ENCODE results near the gene KRT28.

KRT28 gene

DNA sequence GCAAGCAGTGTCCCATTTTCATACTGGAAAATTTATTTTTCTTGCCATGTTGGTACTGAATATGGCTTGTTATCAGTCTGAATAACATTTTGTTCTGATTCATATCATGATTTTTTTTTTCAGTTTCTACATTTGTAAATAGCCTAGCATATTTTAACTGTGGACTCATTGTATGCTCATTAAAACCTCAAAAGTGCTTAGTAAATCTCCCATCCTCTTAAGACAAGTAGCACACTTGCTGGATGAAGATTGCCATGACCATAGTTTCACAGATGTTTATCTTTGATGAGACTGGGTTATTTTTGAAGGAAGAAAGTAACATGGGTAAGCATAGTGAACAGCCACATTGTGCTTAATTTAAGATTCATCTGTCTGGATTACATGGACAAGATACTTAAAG, 21.8 kb upstream of the KRT28 start:
- no peaks in the 10 kb centered on the region for H3K79me2 ChIP-seq (ENCODE audit: control insufficient read depth, insufficient read depth, low read length)

DNA sequence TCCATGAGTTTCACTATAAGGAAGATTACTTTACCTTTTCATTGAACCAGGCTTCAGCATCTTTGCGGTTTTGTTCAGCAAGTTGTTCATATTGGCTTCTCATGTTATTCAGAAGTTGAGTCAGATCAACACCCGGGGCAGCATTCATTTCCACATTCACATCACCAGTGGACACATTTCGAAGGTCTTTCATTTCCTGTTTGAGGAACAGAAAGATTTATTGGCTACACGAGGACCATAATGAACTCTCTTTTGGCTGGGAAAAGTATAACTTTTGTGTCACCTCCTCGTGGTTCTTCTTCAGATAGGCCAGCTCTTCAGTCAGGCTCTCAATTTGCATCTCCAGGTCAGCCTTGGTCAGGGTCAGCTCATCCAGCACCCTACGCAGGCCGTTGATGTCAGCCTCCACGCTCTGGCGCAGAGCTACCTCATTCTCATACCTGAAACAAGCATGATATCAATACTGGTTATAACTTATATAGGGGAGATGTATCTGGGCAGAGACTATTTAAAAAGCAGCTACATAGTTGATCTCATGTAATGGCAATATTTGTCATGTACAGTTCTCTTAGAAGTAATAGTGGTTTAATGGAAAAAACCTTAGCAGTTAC, 20.6 kb upstream of the KRT28 start:
- no peak overlapping the region for H2BK15ac ChIP-seq (replicated peaks; ENCODE audit: low read depth)
- H3K27me3 ChIP-seq (ENCODE audit: insufficient read depth, low read length, poor library complexity), result no peaks in the 10 kb centered on the region
- no peak overlapping the region for H3K9ac ChIP-seq (ENCODE audit: low read length)
- H3K27ac ChIP-seq (ENCODE audit: low read depth, low read length), result no peak overlapping the region
- no peak overlapping the region for H3K4ac ChIP-seq (ENCODE audit: low read depth, low read length)
- no CpG with 5 or more reads among the region's 9 CpGs for WGBS (ENCODE audit: extremely low coverage, insufficient coverage, low lambda C conversion rate)
- H3K18ac ChIP-seq (ENCODE audit: low read length), result no peak overlapping the region
- H3K79me2 ChIP-seq (ENCODE audit: control insufficient read depth, insufficient read depth, low read length), result no peaks in the 10 kb centered on the region
- H4K8ac ChIP-seq (ENCODE audit: low read depth, low read length), result no peak overlapping the region
- H4K5ac ChIP-seq (ENCODE audit: low read length), result no peak overlapping the region
- no peak overlapping the region for H3K4me3 ChIP-seq (ENCODE audit: low read length)
- H3K23ac ChIP-seq (ENCODE audit: low read length), result no peak overlapping the region
- no peak overlapping the region for H2BK5ac ChIP-seq (ENCODE audit: low read length)
- no peak overlapping the region for H2BK120ac ChIP-seq (ENCODE audit: low read depth, low read length)
- no peak overlapping the region for H3K4me2 ChIP-seq (ENCODE audit: low read length)
- no peak overlapping the region for H3K56ac ChIP-seq (ENCODE audit: low read length)
- H3K4me1 ChIP-seq (ENCODE audit: control insufficient read depth, low read depth, low read length), result no peaks in the 10 kb centered on the region
- DNase-seq, result no peak
- H3K36me3 ChIP-seq (ENCODE audit: control insufficient read depth, insufficient read depth, low read length), result peaks cover 1% of the 10 kb centered on the region
- no peak overlapping the region for H2AK5ac ChIP-seq (ENCODE audit: low read length)
- H3K79me1 ChIP-seq (ENCODE audit: low read length), result no peaks in the 10 kb centered on the region

More for the DNA sequence above, 21.8 kb upstream of the KRT28 start:
- Histone ChIP-seq H2BK120ac (ENCODE audit: low read depth, low read length) (no peak overlapping the region), H4K5ac (ENCODE audit: low read length) (no peak overlapping the region), H3K9ac (ENCODE audit: low read length) (no peak overlapping the region), H3K79me1 (ENCODE audit: low read length) (peaks cover 2% of the 10 kb centered on the region), H3K4me1 (ENCODE audit: control insufficient read depth, low read depth, low read length) (no peaks in the 10 kb centered on the region), H3K36me3 (ENCODE audit: control insufficient read depth, insufficient read depth, low read length) (peaks cover 1% of the 10 kb centered on the region), H3K18ac (ENCODE audit: low read length) (no peak overlapping the region), H4K8ac (ENCODE audit: low read depth, low read length) (no peak overlapping the region), H3K23ac (ENCODE audit: low read length) (no peak overlapping the region), H2BK15ac (replicated peaks; ENCODE audit: low read depth) (no peak overlapping the region), H3K56ac (ENCODE audit: low read length) (no peak overlapping the region), H3K4me2 (ENCODE audit: low read length) (no peak overlapping the region), H3K27me3 (ENCODE audit: insufficient read depth, low read length, poor library complexity) (no peaks in the 10 kb centered on the region), H3K27ac (ENCODE audit: low read depth, low read length) (no peak overlapping the region), H3K4me3 (ENCODE audit: low read length) (no peak overlapping the region), H2BK5ac (ENCODE audit: low read length) (no peak overlapping the region), H3K4ac (ENCODE audit: low read depth, low read length) (no peak overlapping the region), H2AK5ac (ENCODE audit: low read length) (no peak overlapping the region)
- no peak for DNase-seq

DNA sequence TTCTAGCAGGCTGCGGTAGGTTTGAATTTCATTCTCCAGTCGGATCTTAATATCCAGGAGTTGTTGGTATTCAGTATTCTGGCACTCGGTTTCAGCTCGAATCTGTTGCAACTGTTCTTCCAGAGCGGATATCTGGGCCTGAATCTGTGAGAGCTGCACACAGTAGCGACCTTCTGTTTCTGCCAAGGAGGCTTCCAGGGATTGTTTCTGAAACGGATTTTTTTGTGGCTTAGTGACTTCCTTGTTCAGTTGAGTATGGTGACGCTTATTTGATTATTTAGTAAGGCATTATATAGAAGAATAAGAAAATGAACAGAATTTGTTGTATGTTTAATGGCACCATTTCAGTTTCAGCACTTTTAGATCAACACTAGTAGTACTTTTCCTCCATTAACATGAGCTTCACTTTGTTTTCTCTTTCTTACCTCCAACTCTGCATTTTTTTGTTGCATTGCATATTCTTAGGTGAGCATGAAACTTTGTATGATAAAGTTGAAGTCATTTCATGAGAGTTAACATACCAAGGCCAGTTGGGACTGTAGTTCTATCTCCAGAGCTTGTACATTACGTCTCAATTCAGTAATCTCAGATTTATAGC, 19.9 kb upstream of the KRT28 start:
- H3K27me3 ChIP-seq (ENCODE audit: insufficient read depth, low read length, poor library complexity), result no peaks in the 10 kb centered on the region

DNA sequence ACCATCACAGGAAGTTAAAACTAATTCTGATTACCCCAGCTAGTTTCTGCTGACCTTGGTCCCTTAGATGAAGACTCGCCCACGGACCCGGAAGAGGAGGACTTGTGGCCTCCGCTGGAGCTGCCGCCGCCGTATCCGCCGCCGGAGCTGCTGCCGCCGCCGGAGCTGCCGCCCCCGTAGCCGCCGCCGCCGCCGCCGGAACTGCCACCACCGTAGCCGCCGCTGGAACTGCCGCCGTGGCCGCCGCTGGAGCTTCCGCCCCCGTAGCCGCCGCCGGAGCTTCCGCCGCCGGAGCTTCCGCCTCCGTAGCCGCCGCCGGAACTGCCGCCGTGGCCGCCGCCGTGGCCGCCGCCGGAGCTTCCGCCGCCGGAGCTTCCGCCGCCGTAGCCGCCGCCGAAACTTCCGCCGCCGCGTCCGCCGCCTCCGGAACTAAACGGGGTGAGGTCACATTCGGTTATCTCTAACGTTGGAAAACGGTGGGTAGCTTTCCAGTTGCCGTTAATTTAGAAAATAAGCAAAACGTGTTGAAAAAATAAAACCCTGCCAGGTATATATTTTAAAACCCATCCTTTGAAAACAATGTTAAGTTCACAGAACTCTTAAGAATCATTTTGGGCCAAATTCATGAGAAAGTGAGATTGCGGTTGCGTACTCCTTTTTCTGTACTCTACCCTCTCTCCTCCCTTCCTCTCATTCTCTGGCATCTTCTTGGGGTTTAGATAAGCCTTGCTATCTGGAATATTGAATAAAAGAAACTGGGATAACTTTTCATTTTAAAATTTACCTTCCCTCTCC, 19.2 kb upstream of the KRT28 start:
- Histone ChIP-seq H4K8ac (ENCODE audit: low read depth, low read length) (peak overlapping the region; percentile 94), H3K36me3 (ENCODE audit: control insufficient read depth, insufficient read depth, low read length) (peaks cover 1% of the 10 kb centered on the region), H3K9ac (ENCODE audit: low read length) (peak overlapping the region; percentile 78), H3K18ac (ENCODE audit: low read length) (peak overlapping the region; percentile 92), H3K4me2 (ENCODE audit: low read length) (peak overlapping the region; percentile 72), H3K4me1 (ENCODE audit: control insufficient read depth, low read depth, low read length) (no peaks in the 10 kb centered on the region), H3K4me3 (ENCODE audit: low read length) (peak overlapping the region; percentile 82), H2BK120ac (ENCODE audit: low read depth, low read length) (no peak overlapping the region), H2AK5ac (ENCODE audit: low read length) (no peak overlapping the region), H3K56ac (ENCODE audit: low read length) (peak overlapping the region; percentile 83), H2BK15ac (replicated peaks; ENCODE audit: low read depth) (no peak overlapping the region), H3K27me3 (ENCODE audit: insufficient read depth, low read length, poor library complexity) (no peaks in the 10 kb centered on the region), H4K5ac (ENCODE audit: low read length) (peak overlapping the region; percentile 99), H3K27ac (ENCODE audit: low read depth, low read length) (peak overlapping the region; percentile 95), H2BK5ac (ENCODE audit: low read length) (no peak overlapping the region), H3K79me1 (ENCODE audit: low read length) (no peaks in the 10 kb centered on the region), H3K4ac (ENCODE audit: low read depth, low read length) (peak overlapping the region; percentile 94), H3K79me2 (ENCODE audit: control insufficient read depth, insufficient read depth, low read length) (no peaks in the 10 kb centered on the region), H3K23ac (ENCODE audit: low read length) (no peak overlapping the region)
- peak; percentile 83 for DNase-seq
- WGBS (ENCODE audit: extremely low coverage, insufficient coverage, low lambda C conversion rate), result no CpG with 5 or more reads among the region's 73 CpGs

More for the DNA sequence above, 19.9 kb upstream of the KRT28 start:
- Histone ChIP-seq H2BK5ac (ENCODE audit: low read length) (no peak overlapping the region), H2BK15ac (replicated peaks; ENCODE audit: low read depth) (no peak overlapping the region), H3K4ac (ENCODE audit: low read depth, low read length) (peak overlapping the region; percentile 70), H3K36me3 (ENCODE audit: control insufficient read depth, insufficient read depth, low read length) (peaks cover 1% of the 10 kb centered on the region), H2AK5ac (ENCODE audit: low read length) (no peak overlapping the region), H4K5ac (ENCODE audit: low read length) (peak overlapping the region; percentile 99), H3K23ac (ENCODE audit: low read length) (no peak overlapping the region), H3K4me2 (ENCODE audit: low read length) (peak overlapping the region; percentile 72), H3K27ac (ENCODE audit: low read depth, low read length) (no peak overlapping the region), H2BK120ac (ENCODE audit: low read depth, low read length) (no peak overlapping the region), H3K4me3 (ENCODE audit: low read length) (peak overlapping the region; percentile 82), H3K18ac (ENCODE audit: low read length) (no peak overlapping the region), H3K4me1 (ENCODE audit: control insufficient read depth, low read depth, low read length) (no peaks in the 10 kb centered on the region), H3K9ac (ENCODE audit: low read length) (peak overlapping the region; percentile 78), H3K79me1 (ENCODE audit: low read length) (no peaks in the 10 kb centered on the region), H4K8ac (ENCODE audit: low read depth, low read length) (peak overlapping the region; percentile 89), H3K79me2 (ENCODE audit: control insufficient read depth, insufficient read depth, low read length) (no peaks in the 10 kb centered on the region), H3K56ac (ENCODE audit: low read length) (peak overlapping the region; percentile 83)
- peak; percentile 8 for DNase-seq
- WGBS (ENCODE audit: extremely low coverage, insufficient coverage, low lambda C conversion rate), result no CpG with 5 or more reads among the region's 9 CpGs

DNA sequence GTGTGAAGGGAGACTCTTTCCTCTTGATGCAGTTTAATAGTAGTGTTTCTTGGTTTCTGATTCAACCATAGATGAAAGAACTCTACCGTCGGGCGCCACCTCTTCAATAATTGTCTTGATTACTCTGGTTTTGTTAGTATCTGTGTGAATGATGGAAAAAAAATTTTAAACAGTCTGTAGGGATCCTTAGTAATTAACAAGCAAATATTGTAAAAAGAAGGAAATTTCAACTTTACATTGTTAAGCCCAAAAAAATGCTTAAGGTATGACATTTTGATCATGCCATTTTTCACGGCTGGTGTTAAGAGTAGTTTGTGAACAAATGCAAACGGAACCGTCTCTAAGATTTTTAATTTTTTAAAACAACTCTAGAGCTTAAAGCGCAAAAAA, 18.6 kb upstream of the KRT28 start:
- H3K36me3 ChIP-seq (ENCODE audit: control insufficient read depth, insufficient read depth, low read length), result peaks cover 1% of the 10 kb centered on the region
- no peak overlapping the region for H2AK5ac ChIP-seq (ENCODE audit: low read length)
- H3K27me3 ChIP-seq (ENCODE audit: insufficient read depth, low read length, poor library complexity), result no peaks in the 10 kb centered on the region
- H3K27ac ChIP-seq (ENCODE audit: low read depth, low read length), result no peak overlapping the region
- WGBS (ENCODE audit: extremely low coverage, insufficient coverage, low lambda C conversion rate), result no CpG with 5 or more reads among the region's 7 CpGs
- H4K5ac ChIP-seq (ENCODE audit: low read length), result no peak overlapping the region
- no peaks in the 10 kb centered on the region for H3K79me2 ChIP-seq (ENCODE audit: control insufficient read depth, insufficient read depth, low read length)
- H3K4ac ChIP-seq (ENCODE audit: low read depth, low read length), result no peak overlapping the region
- no peak overlapping the region for H3K23ac ChIP-seq (ENCODE audit: low read length)
- no peak overlapping the region for H2BK5ac ChIP-seq (ENCODE audit: low read length)
- no peak overlapping the region for H2BK15ac ChIP-seq (replicated peaks; ENCODE audit: low read depth)
- no peaks in the 10 kb centered on the region for H3K79me1 ChIP-seq (ENCODE audit: low read length)
- peak overlapping the region; percentile 12 for H3K4me2 ChIP-seq (ENCODE audit: low read length)
- no peaks in the 10 kb centered on the region for H3K4me1 ChIP-seq (ENCODE audit: control insufficient read depth, low read depth, low read length)
- no peak overlapping the region for H3K18ac ChIP-seq (ENCODE audit: low read length)
- H3K9ac ChIP-seq (ENCODE audit: low read length), result peak overlapping the region; percentile 67
- H2BK120ac ChIP-seq (ENCODE audit: low read depth, low read length), result no peak overlapping the region
- peak overlapping the region; percentile 68 for H3K56ac ChIP-seq (ENCODE audit: low read length)
- H3K4me3 ChIP-seq (ENCODE audit: low read length), result peak overlapping the region; percentile 65
- no peak overlapping the region for H4K8ac ChIP-seq (ENCODE audit: low read depth, low read length)
- DNase-seq, result no peak
